DMS153 (cell line): ENCODE measurements around the gene FKBP1B.
"Not testable (repeated sequence)": the region's sequence is repeated elsewhere in the genome, so short reads cannot be mapped to it uniquely, and the experiment has no call there.

Source experiments
- DNase-seq: peaks from one replicate; lab custom pipeline; 2025; lab: John Stamatoyannopoulos, UW

Gene FKBP1B

DNA sequence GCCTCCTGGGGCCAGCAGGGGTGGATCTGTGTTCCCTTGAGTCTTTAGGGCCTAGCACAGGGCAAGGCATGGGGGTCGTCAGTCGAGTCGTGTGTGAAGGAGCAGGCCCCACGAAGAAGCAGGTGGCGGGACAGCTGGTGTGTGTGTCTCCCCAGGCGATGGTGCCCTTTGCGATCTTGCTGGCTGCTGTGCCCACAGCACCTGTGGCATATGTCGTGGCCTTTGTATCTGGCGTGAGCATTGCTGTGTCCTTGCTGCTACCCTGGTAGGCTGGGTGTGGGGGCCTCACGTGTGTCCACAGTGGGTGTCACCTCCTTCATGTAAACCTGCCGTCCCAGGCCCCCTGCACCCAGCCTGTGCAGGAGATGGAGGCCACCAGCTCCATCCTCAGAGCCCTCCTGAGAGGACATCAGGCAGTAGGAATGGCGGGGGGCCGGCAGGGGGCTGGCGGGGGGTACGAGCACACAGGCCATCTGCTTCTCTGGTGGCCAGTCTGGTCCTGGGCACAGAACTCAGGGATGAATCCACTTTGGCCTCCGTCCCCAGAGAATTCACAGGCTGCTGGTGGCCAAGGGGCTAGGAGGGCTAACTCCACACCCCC is 26.5 kb upstream of the FKBP1B start:
- no peak for DNase-seq

GRCh38 chr2:24024018-24024417 is 25.5 kb upstream of the FKBP1B start:
- no peak for DNase-seq

- DNase-seq = no peak
Measured at GRCh38 chr2:24024996-24025663, 24.4 kb upstream of the FKBP1B start.

DNA sequence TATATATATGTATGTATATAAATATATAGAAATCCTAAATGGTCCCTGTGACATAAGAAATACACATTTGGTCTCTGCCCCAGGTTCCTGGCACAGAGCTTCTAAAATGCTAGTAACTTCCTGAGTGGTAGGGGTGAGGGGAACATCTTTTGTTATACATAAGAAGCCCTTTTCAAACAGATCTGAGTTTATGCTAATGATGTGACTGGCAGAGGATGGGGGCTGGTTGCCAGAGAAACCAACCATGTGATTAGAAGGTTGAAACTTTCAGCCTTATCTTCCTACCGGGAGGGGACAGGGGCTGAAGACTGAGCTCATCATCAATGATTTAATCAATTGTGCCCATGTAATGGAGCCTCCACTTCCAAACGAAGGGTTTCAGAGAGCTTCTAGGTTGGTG is 23.3 kb upstream of the FKBP1B start:
- DNase-seq = no peak

DNA sequence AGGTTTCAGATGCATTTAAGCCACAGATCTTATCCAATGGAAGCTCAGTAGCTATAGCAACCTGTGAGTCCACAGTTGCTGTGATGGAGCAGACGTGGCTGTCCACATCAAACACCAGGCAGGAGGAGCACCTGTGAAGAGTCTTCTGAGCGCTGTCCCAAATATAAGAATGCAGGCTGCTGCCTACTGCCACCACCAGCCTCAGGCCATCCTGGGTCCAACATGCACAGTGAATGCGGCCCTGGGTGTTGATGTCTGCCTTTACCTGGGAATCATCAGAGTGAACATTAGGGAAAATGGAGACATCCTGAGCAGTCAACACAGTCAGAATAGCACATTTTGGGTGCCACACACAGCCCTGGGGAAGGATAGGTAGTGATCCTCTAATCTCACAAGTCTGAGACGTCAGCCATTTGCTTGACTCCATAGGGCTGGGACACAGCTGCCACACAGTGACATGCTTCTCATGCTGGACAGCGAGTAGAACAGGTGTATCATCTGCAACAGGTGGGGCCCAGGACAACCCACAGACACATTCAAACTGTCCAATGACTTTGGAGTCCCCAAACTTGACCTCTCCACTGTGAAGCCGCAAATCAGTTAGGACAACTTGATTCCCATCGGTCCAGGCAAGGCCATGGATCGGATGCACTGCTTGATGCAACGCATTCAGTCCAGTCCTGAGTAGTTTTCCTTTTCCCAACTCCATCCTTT is 10.6 kb upstream of the FKBP1B start:
- DNase-seq = no peak

GRCh38 chr2:24040511-24040910 is 9.0 kb upstream of the FKBP1B start:
- no peak for DNase-seq

DNA sequence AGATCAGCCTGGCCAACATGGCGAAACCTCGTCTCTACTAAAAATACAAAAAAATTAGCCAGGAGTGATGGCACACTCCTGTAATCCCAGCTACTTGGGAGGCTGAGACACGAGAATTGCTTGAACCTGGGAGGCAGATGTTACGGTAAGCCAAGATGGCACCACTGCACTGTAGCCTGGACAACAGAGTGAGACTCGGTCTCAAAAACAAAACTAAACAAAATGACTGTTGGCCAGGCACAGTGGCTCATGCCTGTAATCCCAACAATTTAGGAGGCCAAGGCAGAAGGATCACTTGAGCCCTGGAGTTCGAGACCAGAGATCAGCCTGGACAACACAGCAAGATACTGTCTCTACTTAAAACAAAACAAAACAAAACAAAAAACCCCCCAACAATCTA is 6.4 kb upstream of the FKBP1B start:
- DNase-seq = not testable (repeated sequence)

GRCh38 chr2:24045511-24046508 is 3.7 kb upstream of the FKBP1B start:
- DNase-seq = no peak

GRCh38 chr2:24046599-24046929 is 3.0 kb upstream of the FKBP1B start:
- no peak for DNase-seq

GRCh38 chr2:24046930-24047702 is 2.4 kb upstream of the FKBP1B start, which contains the start of gene WDCP:
Gene WDCP, minus strand, starts transcription at chr2:24047391. Its CDS starts 7,897 bp downstream, at chr2:24039494.
- DNase-seq = peak; percentile 97

DNA sequence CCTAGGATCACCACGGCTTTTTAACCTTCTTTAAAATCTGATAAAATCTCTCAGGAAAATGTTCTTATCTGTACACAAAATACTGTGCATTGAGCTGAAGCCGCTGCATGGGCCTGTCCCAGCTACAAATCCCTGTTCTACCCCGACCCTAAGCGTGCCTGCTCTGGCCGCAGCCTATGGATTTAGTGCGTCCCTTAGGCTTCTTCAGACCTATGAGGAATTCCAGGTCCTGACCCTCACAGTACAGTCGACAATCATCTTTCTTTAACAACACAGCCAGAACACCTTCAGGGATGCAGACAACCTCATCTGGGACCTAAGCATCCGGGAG is 1.9 kb upstream of the FKBP1B start:
- DNase-seq = no peak

- no peak for DNase-seq
Measured at GRCh38 chr2:24048769-24049484, 614 bp upstream of the FKBP1B start.

DNA sequence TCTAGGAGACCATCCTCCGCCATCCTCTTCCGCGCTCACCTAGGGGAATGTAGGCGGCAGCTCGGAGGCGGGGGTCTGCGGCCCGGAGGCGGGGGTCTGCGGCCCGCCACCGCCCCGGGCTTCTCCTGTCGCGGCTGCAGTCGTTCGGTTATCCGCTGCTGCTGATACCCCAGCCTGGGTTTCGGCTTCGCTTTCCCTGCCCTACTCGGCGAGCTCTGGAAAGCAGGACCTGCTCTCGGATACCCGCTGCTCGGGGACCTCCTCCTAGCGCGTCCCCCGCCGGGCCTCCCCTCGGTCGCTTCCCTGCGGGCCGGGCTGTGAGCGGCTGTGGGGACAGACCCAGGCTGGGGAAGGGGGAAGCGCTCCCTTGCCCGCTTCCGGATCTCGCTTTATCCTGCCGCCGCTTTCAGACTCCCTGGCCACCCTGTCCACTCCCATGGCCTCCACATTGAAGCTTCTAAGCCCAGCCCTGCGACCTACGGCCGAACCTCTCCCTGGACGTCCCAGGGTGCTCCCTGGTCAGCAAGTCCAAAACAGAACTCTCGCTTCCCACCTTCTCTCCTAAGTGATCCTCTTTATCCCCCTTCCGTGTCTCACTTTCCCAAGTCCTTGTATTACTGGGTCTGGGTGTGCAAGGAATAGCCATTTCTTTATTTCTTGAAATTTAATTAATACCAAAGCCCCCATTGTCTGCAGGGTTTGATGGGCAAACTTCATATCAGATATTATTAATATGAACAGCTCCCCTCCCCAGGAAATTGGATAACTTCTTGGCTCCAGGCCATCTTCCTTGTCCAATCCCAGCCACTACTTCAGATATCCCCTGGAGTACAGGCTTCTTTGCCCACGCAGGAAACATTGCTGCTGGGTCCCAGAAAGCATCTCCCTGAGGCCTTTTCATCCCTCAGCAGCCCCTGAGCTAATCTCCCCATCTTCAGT is 769 bp downstream of the FKBP1B start:
- no peak for DNase-seq

- no peak for DNase-seq
Measured at GRCh38 chr2:24051833-24052232, 2.3 kb downstream of the FKBP1B start.

GRCh38 chr2:24052951-24053350 is 3.4 kb downstream of the FKBP1B start:
- DNase-seq = no peak

DNA sequence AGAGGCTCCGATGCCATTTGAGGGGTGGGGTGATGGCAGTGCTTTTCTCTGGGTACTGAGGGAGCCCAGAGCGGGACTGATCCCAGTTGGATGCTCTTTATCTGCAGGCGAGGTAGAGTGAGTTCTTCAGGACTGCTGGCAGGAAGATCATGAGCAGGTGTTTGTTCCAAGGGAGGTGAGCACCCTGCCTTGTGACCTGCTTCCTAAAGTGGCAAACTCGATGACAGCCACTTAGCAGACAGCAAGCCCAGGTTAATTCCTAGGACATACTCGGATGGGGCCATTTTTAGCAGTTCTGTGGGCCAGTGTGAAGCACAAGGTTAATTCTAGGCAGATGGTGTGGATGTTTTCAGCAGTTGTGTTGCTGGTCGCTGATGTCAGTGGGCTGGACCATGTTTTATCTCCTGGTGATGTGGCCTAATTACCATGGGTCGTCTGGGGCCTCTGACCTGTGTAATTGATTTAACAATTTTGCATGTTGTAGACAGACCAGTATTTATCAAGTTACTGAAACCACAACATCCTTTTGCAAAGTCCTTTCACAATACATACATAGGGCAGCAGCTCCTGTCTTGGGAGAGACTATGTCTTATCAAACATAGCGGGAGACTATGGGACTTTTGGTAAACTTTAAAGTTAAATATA is 4.9 kb downstream of the FKBP1B start:
- DNase-seq = no peak

DNA sequence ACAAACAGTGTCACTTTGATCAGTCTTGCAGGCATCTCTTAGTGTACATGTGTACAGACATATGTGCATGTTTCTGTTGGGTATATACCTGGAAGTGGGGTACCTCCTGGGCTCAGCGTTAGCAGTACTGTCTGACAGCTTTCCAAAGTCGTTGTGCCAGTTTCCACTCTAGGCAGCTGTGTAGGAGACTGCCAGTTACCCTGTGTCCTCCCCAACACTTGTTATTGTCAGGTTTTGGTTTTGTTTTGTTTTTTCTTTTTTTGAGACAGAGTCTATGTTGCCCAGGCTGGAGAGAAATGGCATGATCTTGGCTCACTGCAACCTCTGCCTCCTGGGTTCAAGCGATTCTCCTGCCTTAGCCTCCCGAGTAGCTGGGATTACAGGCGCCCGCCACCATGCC is 6.2 kb downstream of the FKBP1B start:
- no peak for DNase-seq

GRCh38 chr2:24058564-24059271 is 9.2 kb downstream of the FKBP1B start:
- no peak for DNase-seq

GRCh38 chr2:24065341-24065740 is 15.8 kb downstream of the FKBP1B start:
- DNase-seq = no peak
